B cell (primary cell): ENCODE measurements around the gene CENPP.

Experiments
- CTCF ChIP-seq: fragments of 200-600 bp; IDR thresholded peaks from one replicate; pipeline ENCODE4 v1.8.0; 2022; ENCODE audit warnings: antibody characterized with exemption, mild to moderate bottlenecking
- EZH2 ChIP-seq: IDR thresholded peaks from 2 replicates; pipeline ENCODE4 v1.6.1; 2012; ENCODE audit warnings: borderline replicate concordance, low read depth, mild to moderate bottlenecking, moderate library complexity, low read length; ENCODE audit not compliant: insufficient read depth, poor library complexity, severe bottlenecking

GRCh38 chr9:92380603-92381002 lies 54.9 kb downstream of the CENPP start:
- TF ChIP-seq CTCF (no peak), EZH2 (no peak)
